Gastrocnemius medialis (tissue), 4 donors: ENCODE data around the gene RASGRP4. TPM values are rescaled to one million over a fixed set of nuclear protein-coding genes. Genes with fewer than 3 reads are reported as not detected.

ENCODE experiments used
- ATAC-seq, 2 donors: fragments of 150-250 bp; one replicate each; pipeline ENCODE4 v1.9.1; 2016
- DNase-seq, 2 donors: peaks; one replicate each; pipeline ENCODE4 v3.0.0-alpha.2; 2019
- H3K27ac ChIP-seq, 4 donors: fragments of 200-600 bp; sonication (generic); 1 replicate in 1 of 4; 2 replicates in 3 of 4; pipeline ENCODE4 v1.5.1; 2016 to 2018; ENCODE audit warnings: mild to moderate bottlenecking in 2 of 4, moderate library complexity in 1 of 4
- H3K27me3 ChIP-seq, 3 donors: fragments of 200-600 bp; sonication (generic) in 2 of 3; 1 replicate in 1 of 3; 2 replicates in 2 of 3; pipeline versions ENCODE4 v1.5.1 to v1.6.0; 2016 to 2019; ENCODE audit warnings: mild to moderate bottlenecking in 1 of 3, moderate library complexity in 1 of 3
- H3K36me3 ChIP-seq, 2 donors: fragments of 200-600 bp; sonication (generic) in 1 of 2; one replicate each; pipeline ENCODE4 v1.5.1; 2017 to 2018
- H3K4me1 ChIP-seq, 2 donors: fragments of 200-600 bp; sonication (generic) in 1 of 2; one replicate each; pipeline ENCODE4 v1.5.1; 2016 to 2017; ENCODE audit warnings: mild to moderate bottlenecking in 2 of 2
- H3K4me3 ChIP-seq, 4 donors: fragments of 200-600 bp; sonication (generic) in 3 of 4; 1 replicate in 1 of 4; 2 replicates in 3 of 4; pipeline ENCODE4 v1.5.1; 2016 to 2019; ENCODE audit warnings: mild to moderate bottlenecking in 2 of 4
- H3K9me3 ChIP-seq, 3 donors: fragments of 200-600 bp; sonication (generic) in 2 of 3; 1 replicate in 1 of 3; 2 replicates in 2 of 3; pipeline ENCODE4 v1.5.1; 2016 to 2019
- POLR2A ChIP-seq, 2 donors: fragments of 450-650 bp; IDR thresholded peaks; one replicate each; pipeline ENCODE4 v1.6.1; 2017; ENCODE audit warnings: antibody characterized with exemption in 2 of 2, mild to moderate bottlenecking in 2 of 2, moderate library complexity in 2 of 2
- in situ Hi-C, 4 donors: fragments of 200-750 bp; cut with MboI; loops; one replicate each; pipeline versions ENCODE4 v1.15.0 to v1.8.0; 2017; ENCODE audit warnings: low sequenced_read_pairs in 4 of 4
- intact Hi-C: fragments of 100-400 bp; cut with DNase I; formaldehyde crosslinking; loops from one replicate; pipeline ENCODE4 v1.15.1; 2023; ENCODE audit warnings: low total_unique reads
- total RNA-seq, 4 donors: library from RNA; depleted of rRNA; stranded (reverse); fragments of >200 nt; gene quantifications; one replicate each; pipeline versions ENCODE4 v1.1.0 to v1.2.3, GENCODE V29; 2016
- TF ChIP-seq, protein P1 (sequence below), 5 experiments: fragments of 450-650 bp in 3 of 5; fragments of 200-600 bp in 2 of 5; sonication (generic) in 2 of 5; IDR thresholded peaks in 4 of 5; conservative IDR thresholded peaks in 1 of 5; 1 replicate in 4 of 5; 2 replicates in 1 of 5; pipeline ENCODE4 v1.5.1; 2016 to 2019; ENCODE audit warnings: antibody characterized with exemption in 5 of 5, mild to moderate bottlenecking in 3 of 5, moderate library complexity in 3 of 5

The RASGRP4 gene
- total RNA-seq, 4 donors from 2014 or later = 0.61 to 2.2 (median 0.94) TPM

DNA sequence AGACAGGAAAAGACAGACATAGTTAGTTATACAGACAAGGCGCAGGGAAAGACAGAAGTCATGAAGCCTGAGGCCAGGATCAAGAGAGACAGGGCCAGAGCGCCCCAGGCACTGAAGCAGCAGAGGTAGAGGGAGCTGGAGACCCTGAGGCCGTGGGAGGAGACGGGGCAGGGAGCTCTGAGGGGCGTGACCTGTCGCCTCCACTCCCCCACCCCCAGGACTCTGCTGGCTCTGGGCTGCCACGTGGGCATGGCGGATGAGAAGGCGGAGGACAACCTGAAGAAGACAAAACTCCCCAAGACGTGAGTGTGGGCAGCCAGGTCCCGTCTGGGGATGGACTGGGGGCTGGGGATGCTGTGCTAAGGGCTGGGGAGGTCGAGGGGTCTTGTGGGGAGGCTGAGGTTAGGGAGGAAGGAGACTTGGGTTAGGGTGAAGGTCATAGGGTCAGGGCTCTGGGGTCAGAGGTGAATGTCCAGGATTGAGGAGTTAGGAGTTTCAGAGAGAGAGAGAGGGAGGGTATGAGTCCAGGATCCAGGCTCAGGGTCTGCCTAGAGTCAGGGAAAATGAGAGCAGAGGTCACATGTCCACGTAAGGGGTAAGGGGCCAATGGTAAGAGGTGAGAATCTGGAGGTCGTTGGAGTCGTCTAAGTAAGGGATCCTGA, 38.5 kb upstream of the RASGRP4 start:
- peaks cover 0 to 98% of the 10 kb centered on the region in 2 donors for H3K36me3 ChIP-seq
- H3K4me3 ChIP-seq = no peak overlapping the region
- DNase-seq (no peak), ATAC-seq (no peak)
- H3K27me3 ChIP-seq = no peaks in the 10 kb centered on the region
- peak overlapping the region in 3 of 4 donors; percentile 14 to 57 (median 50) for H3K27ac ChIP-seq
- H3K4me1 ChIP-seq = peaks cover 0 to 6% of the 10 kb centered on the region in 2 donors
- intact Hi-C loops = loop anchor here (5.0 kb wide), 1 partner anchor 48 kb away; no protein-coding TSS in a partner anchor
- TF ChIP-seq, protein P1, sequence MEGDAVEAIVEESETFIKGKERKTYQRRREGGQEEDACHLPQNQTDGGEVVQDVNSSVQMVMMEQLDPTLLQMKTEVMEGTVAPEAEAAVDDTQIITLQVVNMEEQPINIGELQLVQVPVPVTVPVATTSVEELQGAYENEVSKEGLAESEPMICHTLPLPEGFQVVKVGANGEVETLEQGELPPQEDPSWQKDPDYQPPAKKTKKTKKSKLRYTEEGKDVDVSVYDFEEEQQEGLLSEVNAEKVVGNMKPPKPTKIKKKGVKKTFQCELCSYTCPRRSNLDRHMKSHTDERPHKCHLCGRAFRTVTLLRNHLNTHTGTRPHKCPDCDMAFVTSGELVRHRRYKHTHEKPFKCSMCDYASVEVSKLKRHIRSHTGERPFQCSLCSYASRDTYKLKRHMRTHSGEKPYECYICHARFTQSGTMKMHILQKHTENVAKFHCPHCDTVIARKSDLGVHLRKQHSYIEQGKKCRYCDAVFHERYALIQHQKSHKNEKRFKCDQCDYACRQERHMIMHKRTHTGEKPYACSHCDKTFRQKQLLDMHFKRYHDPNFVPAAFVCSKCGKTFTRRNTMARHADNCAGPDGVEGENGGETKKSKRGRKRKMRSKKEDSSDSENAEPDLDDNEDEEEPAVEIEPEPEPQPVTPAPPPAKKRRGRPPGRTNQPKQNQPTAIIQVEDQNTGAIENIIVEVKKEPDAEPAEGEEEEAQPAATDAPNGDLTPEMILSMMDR (IDR thresholded peaks at IDR 0.05 in 4 of 5, conservative IDR thresholded peaks at IDR 0.05 in 1 of 5) = no peak
- no peak for TF ChIP-seq POLR2A (IDR thresholded peaks at IDR 0.05)
- in situ Hi-C loops = no loop called here
- no peaks in the 10 kb centered on the region for H3K9me3 ChIP-seq

DNA sequence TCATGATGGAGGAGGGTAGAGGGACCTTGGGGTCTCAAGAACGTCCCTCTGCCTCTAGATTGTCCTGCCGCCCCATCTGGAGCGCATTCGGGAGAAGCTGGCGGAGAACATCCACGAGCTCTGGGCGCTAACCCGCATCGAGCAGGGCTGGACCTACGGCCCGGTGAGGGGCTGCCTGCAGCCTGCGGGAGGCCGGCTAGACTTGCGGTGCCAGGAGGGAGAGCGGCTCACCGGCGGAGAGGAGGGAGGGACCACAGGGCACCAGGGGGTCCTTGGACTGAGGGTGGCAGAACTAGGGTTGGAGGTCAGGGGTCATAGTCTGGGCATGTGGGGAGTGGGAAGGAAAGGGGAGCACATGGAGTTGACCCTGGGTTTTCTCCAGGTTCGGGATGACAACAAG, 37.3 kb upstream of the RASGRP4 start:
- peak overlapping the region in 2 of 4 donors; percentile 51 to 57 for H3K27ac ChIP-seq
- peaks cover 0 to 95% of the 10 kb centered on the region in 2 donors for H3K36me3 ChIP-seq
- no peak for TF ChIP-seq POLR2A (IDR thresholded peaks at IDR 0.05)
- TF ChIP-seq, protein P1 (IDR thresholded peaks at IDR 0.05 in 4 of 5, conservative IDR thresholded peaks at IDR 0.05 in 1 of 5) = no peak
- H3K4me3 ChIP-seq = no peak overlapping the region
- ATAC-seq = no peak
- no peak for DNase-seq
- in situ Hi-C loops (no loop called here), intact Hi-C loops (no loop called here)
- H3K4me1 ChIP-seq = no peaks in the 10 kb centered on the region
- no peaks in the 10 kb centered on the region for H3K27me3 ChIP-seq
- H3K9me3 ChIP-seq = no peaks in the 10 kb centered on the region

GRCh38 chr19:38458991-38459390, 33.0 kb upstream of the RASGRP4 start:
- Histone ChIP-seq H3K27me3 (no peaks in the 10 kb centered on the region), H3K27ac (peak overlapping the region; percentile 21 to 69 (median 59)), H3K9me3 (no peaks in the 10 kb centered on the region), H3K4me1 (no peaks in the 10 kb centered on the region), H3K4me3 (no peak overlapping the region), H3K36me3 (peaks cover 0 to 90% of the 10 kb centered on the region in 2 donors)
- ATAC-seq = peak; percentile 23 to 31
- intact Hi-C loops (loop anchor here (10.0 kb wide), 1 partner anchor 54 kb away; the partner anchor contains the start of gene FAM98C), in situ Hi-C loops (no loop called here)
- TF ChIP-seq POLR2A (IDR thresholded peaks at IDR 0.05) = no peak
- TF ChIP-seq, protein P1 (IDR thresholded peaks at IDR 0.05 in 4 of 5, conservative IDR thresholded peaks at IDR 0.05 in 1 of 5) = no peak
- DNase-seq = no peak

DNA sequence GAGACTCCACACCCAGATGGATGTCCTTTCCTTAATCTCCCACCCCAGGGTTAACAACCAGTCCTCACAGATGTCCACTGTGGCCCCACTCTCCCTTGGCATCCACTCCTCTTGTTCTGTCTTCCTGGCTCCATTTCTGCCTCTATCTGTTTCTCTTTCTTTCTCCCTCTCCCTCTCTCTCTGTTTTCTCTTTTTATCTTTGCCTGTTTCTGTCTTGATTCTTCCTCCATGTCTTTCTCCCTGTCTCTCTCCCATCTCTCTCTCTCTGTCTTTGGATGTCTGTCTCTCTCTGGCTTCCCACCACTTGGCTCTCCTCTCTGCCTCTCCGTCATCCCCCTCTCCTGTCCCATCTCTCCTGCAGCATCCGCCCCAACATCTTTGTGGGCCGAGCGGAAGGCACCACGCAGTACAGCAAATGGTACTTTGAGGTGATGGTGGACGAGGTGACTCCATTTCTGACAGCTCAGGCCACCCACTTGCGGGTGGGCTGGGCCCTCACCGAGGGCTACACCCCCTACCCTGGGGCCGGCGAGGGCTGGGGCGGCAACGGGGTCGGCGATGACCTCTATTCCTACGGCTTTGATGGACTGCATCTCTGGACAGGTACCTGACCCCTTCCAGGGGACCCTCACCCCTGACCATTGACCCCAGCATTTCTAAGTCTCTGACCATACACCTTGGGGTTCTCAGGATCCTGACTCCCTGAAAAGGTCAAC, 31.8 kb upstream of the RASGRP4 start:
- DNase-seq = no peak
- Histone ChIP-seq H3K27ac (peak overlapping the region; percentile 21 to 69 (median 59)), H3K27me3 (no peaks in the 10 kb centered on the region), H3K36me3 (peaks cover 0 to 88% of the 10 kb centered on the region in 2 donors), H3K9me3 (no peaks in the 10 kb centered on the region), H3K4me3 (no peak overlapping the region), H3K4me1 (no peaks in the 10 kb centered on the region)
- intact Hi-C loops = loop anchor here (10.0 kb wide), 1 partner anchor 53 kb away; the partner anchor contains the start of gene FAM98C
- in situ Hi-C loops = no loop called here
- no peak for ATAC-seq
- TF ChIP-seq POLR2A (IDR thresholded peaks at IDR 0.05) = no peak
- TF ChIP-seq, protein P1 (IDR thresholded peaks at IDR 0.05 in 4 of 5, conservative IDR thresholded peaks at IDR 0.05 in 1 of 5) = no peak
